GM23338 (cell line): Measurements from ENCODE around the gene NCBP1. TPM values are rescaled to one million over a fixed set of nuclear protein-coding genes. Genes with fewer than 3 reads are reported as not detected.
A peak's percentile ranks its signal among the peaks of the same experiment; 100 is the strongest.

Experiments
- ATAC-seq: fragments of 200-7000 bp; cut with Tn5 transposase; 3 replicates; pipeline ENCODE4 v1.9.1; 2020
- DNase-seq: peaks from one replicate; pipeline ENCODE4 v3.0.0-alpha.2; 2015; ENCODE audit warnings: low spot score
- H2AFZ ChIP-seq: fragments of 200-600 bp; sonication (generic); 2 replicates; pipeline ENCODE4 v1.8.0; 2016; ENCODE audit warnings: antibody characterized with exemption, mild to moderate bottlenecking, moderate library complexity
- H3F3A ChIP-seq: fragments of 200-600 bp; sonication (generic); replicated peaks from 2 replicates; pipeline ENCODE4 v1.8.0; 2017; ENCODE audit warnings: antibody characterized with exemption, mixed run types, low read depth
- H3K27ac ChIP-seq: fragments of 200-600 bp; sonication (generic); 2 replicates; pipeline ENCODE4 v1.6.1; 2016; ENCODE audit warnings: low read depth
- H3K27me3 ChIP-seq: fragments of 200-600 bp; sonication (generic); 2 replicates; pipeline ENCODE4 v1.8.0; 2016; ENCODE audit warnings: mild to moderate bottlenecking, mixed run types, moderate library complexity; ENCODE audit not compliant: insufficient read depth
- H3K36me3 ChIP-seq: fragments of 200-600 bp; sonication (generic); 2 replicates; pipeline ENCODE4 v1.8.0; 2016; ENCODE audit warnings: mild to moderate bottlenecking; ENCODE audit not compliant: insufficient read depth
- H3K4me1 ChIP-seq: fragments of 200-600 bp; sonication (generic); 2 replicates; pipeline ENCODE4 v1.8.0; 2016; ENCODE audit warnings: mild to moderate bottlenecking, moderate library complexity; ENCODE audit not compliant: insufficient read depth
- H3K4me2 ChIP-seq: fragments of 200-600 bp; sonication (generic); 2 replicates; pipeline ENCODE4 v1.7.1; 2017; ENCODE audit warnings: mixed run types
- H3K4me3 ChIP-seq: fragments of 200-600 bp; sonication (generic); 2 replicates; pipeline ENCODE4 v1.6.1; 2016; ENCODE audit warnings: mixed run types
- H3K79me2 ChIP-seq: fragments of 200-600 bp; sonication (generic); replicated peaks from 2 replicates; pipeline ENCODE4 v1.8.0; 2017; ENCODE audit warnings: mild to moderate bottlenecking; ENCODE audit not compliant: insufficient read depth
- H3K9me2 ChIP-seq: fragments of 200-600 bp; sonication (generic); 2 replicates; pipeline ENCODE4 v1.8.0; 2017; ENCODE audit not compliant: insufficient read depth
- H4K20me1 ChIP-seq: fragments of 200-600 bp; sonication (generic); replicated peaks from 2 replicates; pipeline ENCODE4 v1.8.0; 2017; ENCODE audit warnings: mild to moderate bottlenecking; ENCODE audit not compliant: insufficient read depth
- H3K27ac Mint-ChIP-seq: 2 replicates; pipeline ENCODE4 v1.8.0; 2020; ENCODE audit warnings: inconsistent platforms, mild to moderate bottlenecking, moderate library complexity, mixed read lengths
- H3K27me3 Mint-ChIP-seq: 3 replicates; pipeline ENCODE4 v1.8.0; 2022; ENCODE audit warnings: low read depth, mild to moderate bottlenecking, moderate library complexity, mixed read lengths, inconsistent platforms; ENCODE audit not compliant: insufficient read depth, poor library complexity
- H3K36me3 Mint-ChIP-seq: 3 replicates; pipeline ENCODE4 v1.8.0; 2021; ENCODE audit warnings: low read depth, mild to moderate bottlenecking, inconsistent platforms, moderate library complexity, mixed read lengths
- H3K4me1 Mint-ChIP-seq: 3 replicates; pipeline ENCODE4 v1.8.0; 2020; ENCODE audit warnings: mild to moderate bottlenecking, inconsistent platforms, mixed read lengths
- H3K4me3 Mint-ChIP-seq: 3 replicates; pipeline ENCODE4 v1.8.0; 2021; ENCODE audit warnings: moderate library complexity, mild to moderate bottlenecking, inconsistent platforms, mixed read lengths
- H3K9me3 Mint-ChIP-seq: 3 replicates; pipeline ENCODE4 v1.8.0; 2020; ENCODE audit warnings: moderate library complexity, mild to moderate bottlenecking, inconsistent platforms, mixed read lengths
- CREB1 ChIP-seq: fragments of 250-450 bp; sonication (Bioruptor Pico); IDR thresholded peaks from 2 replicates; pipeline ENCODE4 v1.5.0; 2020; ENCODE audit warnings: low read depth, mild to moderate bottlenecking, moderate library complexity
- EZH2phosphoT487 ChIP-seq: fragments of 200-600 bp; sonication (generic); IDR thresholded peaks from one replicate; pipeline ENCODE4 v1.8.1; 2018; ENCODE audit warnings: antibody characterized with exemption; ENCODE audit not compliant: unreplicated experiment
- JUNB ChIP-seq: IDR thresholded peaks from one replicate; pipeline ENCODE4 v1.6.1; 2016; ENCODE audit warnings: antibody characterized with exemption; ENCODE audit not compliant: unreplicated experiment
- NANOG ChIP-seq: IDR thresholded peaks from 2 replicates; pipeline ENCODE4 v1.6.1; 2016; ENCODE audit warnings: antibody characterized with exemption, borderline replicate concordance
- REST ChIP-seq: IDR thresholded peaks from one replicate; pipeline ENCODE4 v1.6.1; 2018; ENCODE audit warnings: antibody characterized with exemption; ENCODE audit not compliant: unreplicated experiment
- STAT1 ChIP-seq: IDR thresholded peaks from one replicate; pipeline ENCODE4 v1.6.1; 2016; ENCODE audit warnings: antibody characterized with exemption; ENCODE audit not compliant: unreplicated experiment
- ZNF114 ChIP-seq: fragments of 250-450 bp; sonication (Bioruptor Pico); IDR thresholded peaks from 2 replicates; pipeline ENCODE4 v1.5.0; 2020; ENCODE audit warnings: mild to moderate bottlenecking, moderate library complexity
- ZNF331 ChIP-seq: fragments of 250-450 bp; sonication (Bioruptor Pico); IDR thresholded peaks from 2 replicates; pipeline ENCODE4 v1.5.0; 2020; ENCODE audit warnings: low read depth, mild to moderate bottlenecking, moderate library complexity
- polyA plus RNA-seq: library from polyadenylated mRNA; unstranded; fragments of >200 nt; fragmentation: Nextera tagmentation; extraction: Ambion mirVana; gene quantifications from 2 replicates; pipeline ENCODE4 v1.2.1, GENCODE V29; 2016
- total RNA-seq: library from RNA; depleted of rRNA; stranded (reverse); fragments of >200 nt; shearing (Covaris generic); gene quantifications from 2 replicates; pipeline ENCODE4 v1.2.3, GENCODE V29; 2014
- TF ChIP-seq, protein P1 (sequence below): IDR thresholded peaks from 2 replicates; pipeline ENCODE4 v1.6.1; 2016; ENCODE audit warnings: antibody characterized with exemption

NCBP1 gene
- total and polyA plus RNA-seq, 2 experiments from 2014 or later: 43.9 to 60.2 TPM

GRCh38 chr9:97627624-97628023 lies 6.0 kb upstream of the NCBP1 start (continued):
- no peak for TF ChIP-seq REST
- no peak for TF ChIP-seq ZNF114 (CRISPR knock-in tag)
- no peak for TF ChIP-seq NANOG
- no peak for TF ChIP-seq CREB1 (CRISPR knock-in tag)
- TF ChIP-seq, protein P1, sequence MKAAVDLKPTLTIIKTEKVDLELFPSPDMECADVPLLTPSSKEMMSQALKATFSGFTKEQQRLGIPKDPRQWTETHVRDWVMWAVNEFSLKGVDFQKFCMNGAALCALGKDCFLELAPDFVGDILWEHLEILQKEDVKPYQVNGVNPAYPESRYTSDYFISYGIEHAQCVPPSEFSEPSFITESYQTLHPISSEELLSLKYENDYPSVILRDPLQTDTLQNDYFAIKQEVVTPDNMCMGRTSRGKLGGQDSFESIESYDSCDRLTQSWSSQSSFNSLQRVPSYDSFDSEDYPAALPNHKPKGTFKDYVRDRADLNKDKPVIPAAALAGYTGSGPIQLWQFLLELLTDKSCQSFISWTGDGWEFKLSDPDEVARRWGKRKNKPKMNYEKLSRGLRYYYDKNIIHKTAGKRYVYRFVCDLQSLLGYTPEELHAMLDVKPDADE: no peak
- TF ChIP-seq JUNB: no peak
- TF ChIP-seq EZH2phosphoT487: no peak

GRCh38 chr9:97628668-97629067 lies 5.0 kb upstream of the NCBP1 start:
- Histone ChIP-seq H3K79me2 (peaks cover 56% of the 10 kb centered on the region), H3K4me3 (no peak overlapping the region), H3K4me1 (0 out of 2 replicates have a peak, but pooled peaks cover 8% of the 10 kb centered on the region), H2AFZ (no peak overlapping the region), H3K36me3 (peaks cover 12% of the 10 kb centered on the region; the same call in 1 of the 2 replicates), H3K27ac (no peak overlapping the region), H3K27me3 (no peaks in the 10 kb centered on the region), H4K20me1 (peaks cover 11% of the 10 kb centered on the region; the same call in 1 of the 2 replicates), H3F3A (peaks cover under 1% of the 10 kb centered on the region; the same call in 1 of the 2 replicates), H3K9me2 (no peaks in the 10 kb centered on the region), H3K4me2 (peak overlapping the region; percentile 29; the same call in 1 of the 2 replicates)
- Mint-ChIP-seq H3K4me3 (no peak overlapping the region), H3K27me3 (peaks cover 7% of the 10 kb centered on the region), H3K4me1 (peaks cover 20% of the 10 kb centered on the region; the same call in 2 of the 3 replicates), H3K27ac (no peak overlapping the region), H3K9me3 (peaks cover 3% of the 10 kb centered on the region; the same call in 2 of the 3 replicates), H3K36me3 (peaks cover 22% of the 10 kb centered on the region)
- ATAC-seq (peak; percentile 1; the same call in 2 of the 3 replicates), DNase-seq (peak; percentile 46)
- no peak for TF ChIP-seq REST
- TF ChIP-seq, protein P1: no peak
- TF ChIP-seq ZNF331 (CRISPR knock-in tag): no peak
- TF ChIP-seq STAT1: no peak
- no peak for TF ChIP-seq CREB1 (CRISPR knock-in tag)
